Chondrocyte (in vitro differentiated cells): Measurements from ENCODE around the gene KCNAB1. TPM values are rescaled to one million over a fixed set of nuclear protein-coding genes. Genes with fewer than 3 reads are reported as not detected.

Experiments
- DNase-seq: peaks from one replicate; pipeline ENCODE4 v3.0.0; 2021; ENCODE audit warnings: mixed read lengths, low spot score
- H3K27ac Mint-ChIP-seq: one replicate; pipeline ENCODE4 v1.8.0; 2021; ENCODE audit warnings: mild to moderate bottlenecking, moderate library complexity, mixed read lengths; ENCODE audit not compliant: unreplicated experiment
- H3K27me3 Mint-ChIP-seq: 2 replicates; pipeline ENCODE4 v1.8.0; 2021; ENCODE audit warnings: low read depth, mixed read lengths
- H3K36me3 Mint-ChIP-seq: 2 replicates; pipeline ENCODE4 v1.8.0; 2021; ENCODE audit warnings: low read depth, mixed read lengths
- H3K4me1 Mint-ChIP-seq: 2 replicates; pipeline ENCODE4 v1.8.0; 2021; ENCODE audit warnings: low read depth, mild to moderate bottlenecking, mixed read lengths
- H3K4me3 Mint-ChIP-seq: one replicate; pipeline ENCODE4 v1.8.0; 2021; ENCODE audit warnings: mild to moderate bottlenecking, moderate library complexity, mixed read lengths; ENCODE audit not compliant: unreplicated experiment
- H3K9me3 Mint-ChIP-seq: 2 replicates; pipeline ENCODE4 v1.8.0; 2021; ENCODE audit warnings: low read depth, mixed read lengths
- CTCF ChIP-seq: fragments of 200-600 bp; sonication (generic); IDR thresholded peaks from 2 replicates; pipeline ENCODE4 v1.5.0; 2021; ENCODE audit warnings: antibody characterized with exemption, mild to moderate bottlenecking, moderate library complexity
- total RNA-seq: library from RNA; stranded (reverse); gene quantifications from 3 replicates; pipeline ENCODE4 v1.2.1, GENCODE V29; 2021

Gene KCNAB1
- total RNA-seq, 1 donor from 2014 or later: 3.4 TPM

DNA sequence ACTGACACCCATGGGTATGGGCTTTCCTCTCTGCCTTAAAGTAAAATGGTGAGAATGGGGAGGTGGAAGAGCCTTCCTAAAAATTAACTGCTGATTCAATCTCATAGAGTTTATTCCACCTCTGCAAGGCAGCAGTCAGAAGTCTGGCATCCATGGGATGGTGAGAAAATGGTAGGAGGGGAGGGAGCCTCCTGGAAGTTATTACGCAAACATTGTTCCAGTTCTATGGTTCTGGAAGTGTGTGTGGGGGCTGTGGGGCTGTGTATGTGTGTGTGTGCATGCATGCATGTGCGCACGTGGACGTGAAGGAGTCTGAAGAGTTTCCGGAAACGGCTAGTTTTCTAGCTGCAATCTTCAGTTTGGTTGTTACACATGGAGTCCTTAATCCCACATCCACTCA, 177.6 kb downstream of the KCNAB1 start:
- no peak overlapping the region for H3K4me3 Mint-ChIP-seq
- no peak for TF ChIP-seq CTCF
- H3K27ac Mint-ChIP-seq: no peak overlapping the region
- H3K9me3 Mint-ChIP-seq: peaks cover 3% of the 10 kb centered on the region
- H3K27me3 Mint-ChIP-seq: peaks cover 7% of the 10 kb centered on the region
- no peak for DNase-seq
- H3K4me1 Mint-ChIP-seq: peaks cover 19% of the 10 kb centered on the region
- H3K36me3 Mint-ChIP-seq: no peaks in the 10 kb centered on the region

DNA sequence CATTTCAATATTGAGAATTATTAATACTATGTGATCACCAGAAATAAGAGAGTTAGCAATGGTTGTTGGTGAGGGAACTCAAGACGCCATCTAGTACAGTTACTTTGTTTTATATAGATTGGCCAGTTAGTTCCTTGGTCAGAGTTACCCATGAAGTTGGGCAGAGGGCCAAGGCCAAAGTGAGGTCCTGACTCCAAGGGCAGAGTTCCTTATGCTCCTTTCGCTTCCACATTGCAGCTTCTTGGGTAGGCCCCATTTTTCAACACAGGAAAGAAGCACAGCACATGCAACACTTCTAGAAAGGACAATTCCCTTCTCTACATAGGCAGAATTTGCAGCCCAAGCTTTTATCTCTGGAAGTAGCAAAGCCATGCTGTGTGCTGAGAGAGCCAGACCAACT, 178.6 kb downstream of the KCNAB1 start:
- Mint-ChIP-seq H3K27ac (no peak overlapping the region), H3K27me3 (peaks cover 2% of the 10 kb centered on the region), H3K4me1 (peaks cover 26% of the 10 kb centered on the region), H3K9me3 (peaks cover 3% of the 10 kb centered on the region), H3K36me3 (no peaks in the 10 kb centered on the region), H3K4me3 (no peak overlapping the region)
- no peak for DNase-seq
- TF ChIP-seq CTCF: no peak

GRCh38 chr3:156299569-156299968, 179.2 kb downstream of the KCNAB1 start:
- Mint-ChIP-seq H3K4me3 (no peak overlapping the region), H3K27ac (no peak overlapping the region), H3K27me3 (no peaks in the 10 kb centered on the region), H3K4me1 (peaks cover 32% of the 10 kb centered on the region), H3K36me3 (no peaks in the 10 kb centered on the region), H3K9me3 (peaks cover 3% of the 10 kb centered on the region)
- TF ChIP-seq CTCF: no peak
- DNase-seq: no peak

- no peak overlapping the region for H3K4me3 Mint-ChIP-seq
- no peak for TF ChIP-seq CTCF
- no peak for DNase-seq
- H3K36me3 Mint-ChIP-seq: no peaks in the 10 kb centered on the region
- H3K27ac Mint-ChIP-seq: no peak overlapping the region
- H3K27me3 Mint-ChIP-seq: no peaks in the 10 kb centered on the region
- peaks cover 3% of the 10 kb centered on the region for H3K9me3 Mint-ChIP-seq
- H3K4me1 Mint-ChIP-seq: peaks cover 36% of the 10 kb centered on the region
Observed at GRCh38 chr3:156300371-156300770, 180.0 kb downstream of the KCNAB1 start.

DNA sequence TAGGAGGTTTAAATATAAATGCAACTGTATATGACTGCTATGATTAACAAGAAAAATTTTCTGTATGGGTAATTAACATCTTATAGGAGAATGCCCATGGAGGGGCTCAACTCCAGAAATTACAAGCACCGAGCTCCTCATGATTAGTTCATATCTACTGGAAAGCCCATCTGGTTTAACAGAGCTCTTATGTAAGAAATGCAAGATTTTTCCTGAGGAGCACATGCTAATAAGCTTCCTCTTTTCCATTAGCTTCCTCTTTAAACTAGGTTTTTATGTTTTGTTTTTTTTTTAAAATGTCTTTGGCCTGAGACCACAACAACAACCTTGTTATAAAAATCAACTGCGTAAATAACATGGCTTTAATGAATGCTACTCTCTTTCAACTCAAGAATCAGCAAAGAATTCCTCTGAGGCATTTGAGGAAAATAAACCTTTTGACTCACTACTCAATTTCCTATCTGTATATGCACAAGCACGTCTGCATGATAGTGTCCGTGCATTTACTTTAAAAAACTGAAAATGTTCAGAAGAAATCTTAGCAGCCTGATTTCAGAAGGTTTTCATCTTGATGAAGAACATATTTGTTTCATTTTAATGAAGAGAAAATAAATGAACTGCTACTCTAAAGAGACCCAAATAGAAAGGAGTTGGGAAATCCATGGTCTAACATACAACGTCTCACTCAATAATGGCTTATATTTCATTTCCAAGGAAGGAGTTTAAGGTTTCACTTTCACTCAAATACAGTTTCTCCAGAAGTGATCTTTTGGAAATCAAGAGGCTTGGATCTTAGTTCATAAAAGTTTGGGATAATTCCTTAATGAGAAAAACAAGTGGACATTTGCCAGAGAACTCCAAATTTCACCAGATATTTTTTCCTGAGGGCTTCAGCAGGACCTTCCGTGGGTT, 180.8 kb downstream of the KCNAB1 start:
- H3K4me3 Mint-ChIP-seq: no peak overlapping the region
- no peaks in the 10 kb centered on the region for H3K27me3 Mint-ChIP-seq
- peaks cover 36% of the 10 kb centered on the region for H3K4me1 Mint-ChIP-seq
- no peak for TF ChIP-seq CTCF
- DNase-seq: no peak
- H3K36me3 Mint-ChIP-seq: no peaks in the 10 kb centered on the region
- H3K9me3 Mint-ChIP-seq: peaks cover 3% of the 10 kb centered on the region
- H3K27ac Mint-ChIP-seq: peak overlapping the region; percentile 29
